Lower leg skin (tissue), 3 donors: ENCODE data around the gene XKR7.

Source experiments
- POLR2A ChIP-seq, 2 donors: fragments of 450-650 bp; IDR thresholded peaks; one replicate each; pipeline ENCODE4 v1.6.1; 2016 to 2017; ENCODE audit warnings: antibody characterized with exemption in 2 of 2, mild to moderate bottlenecking in 1 of 2, moderate library complexity in 1 of 2
- TF ChIP-seq, protein P1 (sequence below), 3 donors: fragments of 450-650 bp; IDR thresholded peaks; one replicate each; pipeline ENCODE4 v1.5.1; 2016; ENCODE audit warnings: antibody characterized with exemption in 3 of 3, mild to moderate bottlenecking in 3 of 3, moderate library complexity in 2 of 3

- TF ChIP-seq, protein P1, sequence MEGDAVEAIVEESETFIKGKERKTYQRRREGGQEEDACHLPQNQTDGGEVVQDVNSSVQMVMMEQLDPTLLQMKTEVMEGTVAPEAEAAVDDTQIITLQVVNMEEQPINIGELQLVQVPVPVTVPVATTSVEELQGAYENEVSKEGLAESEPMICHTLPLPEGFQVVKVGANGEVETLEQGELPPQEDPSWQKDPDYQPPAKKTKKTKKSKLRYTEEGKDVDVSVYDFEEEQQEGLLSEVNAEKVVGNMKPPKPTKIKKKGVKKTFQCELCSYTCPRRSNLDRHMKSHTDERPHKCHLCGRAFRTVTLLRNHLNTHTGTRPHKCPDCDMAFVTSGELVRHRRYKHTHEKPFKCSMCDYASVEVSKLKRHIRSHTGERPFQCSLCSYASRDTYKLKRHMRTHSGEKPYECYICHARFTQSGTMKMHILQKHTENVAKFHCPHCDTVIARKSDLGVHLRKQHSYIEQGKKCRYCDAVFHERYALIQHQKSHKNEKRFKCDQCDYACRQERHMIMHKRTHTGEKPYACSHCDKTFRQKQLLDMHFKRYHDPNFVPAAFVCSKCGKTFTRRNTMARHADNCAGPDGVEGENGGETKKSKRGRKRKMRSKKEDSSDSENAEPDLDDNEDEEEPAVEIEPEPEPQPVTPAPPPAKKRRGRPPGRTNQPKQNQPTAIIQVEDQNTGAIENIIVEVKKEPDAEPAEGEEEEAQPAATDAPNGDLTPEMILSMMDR (IDR thresholded peaks at IDR 0.05): no peak
- TF ChIP-seq POLR2A (IDR thresholded peaks at IDR 0.05): no peak
Measured at GRCh38 chr20:32028647-32029372, 60.9 kb downstream of the XKR7 start.
